Neural progenitor cell (in vitro differentiated cells): ENCODE data around the gene HBD.

Source experiments
- EZH2 ChIP-seq: fragments of 200-600 bp; sonication (generic); IDR thresholded peaks from 2 replicates; pipeline ENCODE4 v1.6.1; 2017; ENCODE audit warnings: antibody characterized with exemption, mild to moderate bottlenecking, moderate library complexity
- TF ChIP-seq, protein P1 (sequence below): fragments of 200-600 bp; sonication (generic); IDR thresholded peaks from 2 replicates; pipeline ENCODE4 v1.5.1; 2017; ENCODE audit warnings: antibody characterized with exemption, mild to moderate bottlenecking

DNA sequence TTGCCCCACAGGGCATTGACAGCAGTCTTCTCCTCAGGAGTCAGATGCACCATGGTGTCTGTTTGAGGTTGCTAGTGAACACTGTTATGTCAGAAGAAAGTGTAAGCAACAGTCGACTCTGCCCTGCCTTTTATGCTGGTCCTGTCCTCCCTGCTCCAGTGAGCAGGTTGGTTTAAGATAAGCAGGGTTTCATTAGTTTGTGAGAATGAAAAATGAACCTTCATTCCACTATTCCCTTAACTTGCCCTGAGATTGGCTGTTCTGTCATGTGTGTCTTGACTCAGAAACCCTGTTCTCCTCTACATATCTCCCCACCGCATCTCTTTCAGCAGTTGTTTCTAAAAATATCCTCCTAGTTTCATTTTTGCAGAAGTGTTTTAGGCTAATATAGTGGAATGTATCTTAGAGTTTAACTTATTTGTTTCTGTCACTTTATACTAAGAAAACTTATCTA lies at the start of gene HBD:
- TF ChIP-seq, protein P1, sequence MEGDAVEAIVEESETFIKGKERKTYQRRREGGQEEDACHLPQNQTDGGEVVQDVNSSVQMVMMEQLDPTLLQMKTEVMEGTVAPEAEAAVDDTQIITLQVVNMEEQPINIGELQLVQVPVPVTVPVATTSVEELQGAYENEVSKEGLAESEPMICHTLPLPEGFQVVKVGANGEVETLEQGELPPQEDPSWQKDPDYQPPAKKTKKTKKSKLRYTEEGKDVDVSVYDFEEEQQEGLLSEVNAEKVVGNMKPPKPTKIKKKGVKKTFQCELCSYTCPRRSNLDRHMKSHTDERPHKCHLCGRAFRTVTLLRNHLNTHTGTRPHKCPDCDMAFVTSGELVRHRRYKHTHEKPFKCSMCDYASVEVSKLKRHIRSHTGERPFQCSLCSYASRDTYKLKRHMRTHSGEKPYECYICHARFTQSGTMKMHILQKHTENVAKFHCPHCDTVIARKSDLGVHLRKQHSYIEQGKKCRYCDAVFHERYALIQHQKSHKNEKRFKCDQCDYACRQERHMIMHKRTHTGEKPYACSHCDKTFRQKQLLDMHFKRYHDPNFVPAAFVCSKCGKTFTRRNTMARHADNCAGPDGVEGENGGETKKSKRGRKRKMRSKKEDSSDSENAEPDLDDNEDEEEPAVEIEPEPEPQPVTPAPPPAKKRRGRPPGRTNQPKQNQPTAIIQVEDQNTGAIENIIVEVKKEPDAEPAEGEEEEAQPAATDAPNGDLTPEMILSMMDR, result no peak
- TF ChIP-seq EZH2, result no peak
